ENCODE data around the gene NDRG4.

DNA sequence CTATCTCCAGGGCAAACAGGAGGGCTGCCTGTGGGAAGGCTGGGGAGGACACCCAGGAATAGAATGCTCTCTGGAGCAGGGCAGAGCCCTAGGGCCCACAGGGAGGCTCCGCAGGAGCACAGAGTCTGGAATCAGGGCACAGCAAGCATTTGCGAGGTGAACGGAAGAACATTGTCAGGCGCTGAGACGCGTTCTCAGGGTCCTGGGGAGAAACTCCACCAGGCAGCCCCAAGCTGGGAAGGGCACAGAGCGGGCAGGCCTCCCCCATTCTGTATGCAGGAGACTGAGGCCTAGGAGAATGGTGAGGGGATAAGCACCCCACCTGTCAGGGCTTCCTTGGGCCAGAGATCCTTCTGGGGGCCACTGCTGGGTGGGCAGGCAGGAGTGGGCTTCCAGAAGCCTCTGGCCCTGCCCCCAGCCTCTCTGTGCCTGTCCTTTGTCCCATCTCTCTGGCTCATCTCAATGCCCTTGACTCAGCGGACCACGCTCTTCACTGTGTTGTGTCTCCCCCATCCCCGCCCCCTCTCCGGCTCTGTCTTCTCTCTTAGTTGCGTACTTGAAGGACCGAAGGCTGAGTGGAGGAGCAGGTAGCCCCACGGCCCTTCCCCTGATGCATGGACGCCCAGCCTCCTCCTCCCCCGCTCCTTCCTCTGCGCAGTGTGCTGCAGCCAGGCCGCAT, 10.3 kb downstream of the NDRG4 start:
- TF ChIP-seq POLR2A (IDR thresholded peaks at IDR 0.05), result no peak
- TF ChIP-seq CTCF (IDR thresholded peaks at IDR 0.05), result no peak
